GM19463 (cell line): Measurements from ENCODE around the gene CDKAL1.

Experiments
- ATAC-seq: cut with Tn5 transposase; IDR thresholded peaks from one replicate; pipeline ENCODE4 v1.9.1; 2021; ENCODE audit warnings: mild to moderate bottlenecking, moderate library complexity; ENCODE audit not compliant: unreplicated experiment

Gene CDKAL1

DNA sequence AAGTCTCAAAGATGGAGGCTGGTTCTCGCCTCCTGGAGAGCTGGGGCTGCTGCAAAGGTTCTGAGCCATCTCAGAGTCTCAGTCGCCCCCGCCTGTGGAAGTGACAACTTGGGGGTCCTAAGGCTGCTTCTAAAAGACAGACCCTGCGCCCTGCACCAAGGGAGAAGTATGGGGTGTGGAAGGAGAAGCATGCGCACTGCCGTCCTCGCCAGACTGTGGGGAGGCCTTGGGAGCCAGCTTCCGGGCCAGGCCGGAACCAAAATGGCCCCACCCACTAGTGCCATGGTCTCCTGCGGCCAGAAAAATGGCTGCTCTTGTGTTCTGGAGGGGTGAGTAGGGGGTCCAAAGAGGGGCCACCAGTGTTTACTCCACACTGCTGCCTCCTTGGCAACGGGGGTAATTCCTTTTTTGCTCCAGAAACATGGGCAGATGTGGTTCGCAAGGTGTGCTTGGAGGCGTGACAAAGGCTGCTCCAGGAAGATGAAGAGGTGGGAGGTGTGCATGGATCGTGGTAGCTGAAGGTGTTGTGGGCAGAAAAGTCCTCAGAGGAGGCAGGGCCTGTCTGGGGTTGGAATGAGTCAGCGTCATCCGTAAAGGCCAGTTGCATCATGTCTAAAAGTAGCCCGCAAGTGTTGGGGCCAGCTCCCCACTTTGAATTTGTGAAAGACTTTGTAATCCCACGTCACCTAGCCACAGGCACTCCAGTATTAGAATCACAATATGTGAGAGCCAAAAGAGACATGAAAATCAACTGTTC, 729.5 kb downstream of the CDKAL1 start:
- ATAC-seq = peak; percentile 91

- peak; percentile 24 for ATAC-seq
These were observed 730.2 kb downstream of the CDKAL1 start for GRCh38 chr6:21264288-21265033.

DNA sequence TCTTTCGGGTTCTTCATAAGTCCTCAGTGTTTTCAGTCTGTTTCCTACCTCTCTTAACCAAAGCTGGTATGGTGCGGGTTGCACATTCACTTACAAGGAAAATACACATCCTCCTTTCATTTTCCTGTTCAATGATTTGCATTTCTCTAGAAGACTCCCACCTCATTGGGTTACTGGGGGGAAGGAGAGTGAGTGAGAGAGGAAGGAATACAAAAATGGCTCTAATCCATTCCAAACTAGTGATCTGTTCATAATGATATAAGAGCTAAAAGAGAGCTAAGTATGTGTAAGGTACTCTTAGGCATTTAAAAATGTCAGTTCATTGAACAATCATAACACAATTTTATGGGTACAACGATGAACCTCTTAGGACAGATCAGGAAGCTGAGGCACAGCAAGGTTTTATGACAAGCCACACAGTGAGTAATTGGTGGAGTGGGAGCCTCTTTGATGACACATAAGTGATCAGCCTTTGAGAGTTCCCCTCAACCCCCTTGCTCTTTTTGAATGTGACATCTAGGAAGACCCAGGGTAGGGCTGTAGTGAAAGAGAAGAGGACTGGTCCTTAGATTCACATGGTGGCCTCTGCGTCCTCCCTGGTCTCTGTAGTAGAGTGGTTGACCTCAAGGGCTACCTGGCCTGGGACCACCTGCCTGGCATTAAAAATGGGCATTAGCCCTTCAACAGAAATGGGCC, 730.9 kb downstream of the CDKAL1 start:
- ATAC-seq = no peak

- ATAC-seq = no peak
These were observed 731.4 kb downstream of the CDKAL1 start for GRCh38 chr6:21265730-21266044.

GRCh38 chr6:21270636-21271201, 736.5 kb downstream of the CDKAL1 start:
- ATAC-seq = no peak

- no peak for ATAC-seq
These were observed 737.3 kb downstream of the CDKAL1 start for GRCh38 chr6:21271428-21272155.

GRCh38 chr6:21273451-21273850, 739.2 kb downstream of the CDKAL1 start:
- ATAC-seq = no peak

- ATAC-seq = no peak
These were observed 740.6 kb downstream of the CDKAL1 start for GRCh38 chr6:21274851-21275250.

DNA sequence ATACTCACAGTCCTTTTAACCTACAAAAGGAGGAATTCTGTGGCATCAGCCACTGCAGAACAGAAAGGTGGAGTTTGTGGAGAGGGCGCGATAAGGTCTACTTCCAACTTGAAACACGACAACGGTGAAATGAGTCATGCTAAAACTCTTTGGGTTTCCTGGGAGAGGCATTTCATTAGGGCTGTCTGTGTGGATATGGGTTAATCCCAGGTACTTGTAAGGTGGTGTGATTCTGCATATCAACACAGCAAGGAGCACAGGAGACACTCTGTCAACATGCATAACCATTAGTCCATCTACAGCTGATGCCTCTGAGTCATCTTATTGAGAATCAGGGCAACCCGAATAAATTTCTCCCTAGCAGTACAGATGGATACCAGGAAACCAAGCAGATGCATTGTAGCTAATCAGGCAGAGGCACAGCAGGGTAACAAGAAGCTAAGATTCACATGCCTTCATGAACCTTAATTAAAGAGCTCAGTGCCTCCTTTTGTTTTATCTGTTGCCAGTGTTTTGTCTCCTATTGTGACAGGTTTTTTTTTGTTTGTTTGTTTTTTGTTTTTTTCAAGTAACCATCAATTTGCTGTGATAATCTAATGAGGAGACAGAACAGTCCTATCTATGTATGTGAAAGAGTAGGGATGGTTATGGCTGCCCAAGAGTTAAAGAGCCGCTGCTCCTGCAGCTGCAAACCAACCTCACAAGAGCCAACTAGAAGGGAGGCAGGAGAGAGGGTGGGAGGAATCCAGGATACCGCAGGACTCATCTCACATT, 743.5 kb downstream of the CDKAL1 start:
- ATAC-seq = no peak

GRCh38 chr6:21278375-21278745, 744.1 kb downstream of the CDKAL1 start:
- ATAC-seq = no peak

- ATAC-seq = no peak
These were observed 745.4 kb downstream of the CDKAL1 start for GRCh38 chr6:21279619-21280018.

GRCh38 chr6:21281366-21281765, 747.1 kb downstream of the CDKAL1 start:
- no peak for ATAC-seq
